Measurements from ENCODE around the gene MSI2.

GRCh38 chr17:57318913-57319312 lies 62.6 kb downstream of the MSI2 start:
- TF ChIP-seq FOXK2 (IDR thresholded peaks at IDR 0.05) (no peak), FOXM1 (IDR thresholded peaks at IDR 0.05; ENCODE audit: borderline replicate concordance) (no peak), SUZ12 (IDR thresholded peaks at IDR 0.05) (no peak), TARDBP (IDR thresholded peaks at IDR 0.05) (no peak), BHLHE40 (IDR thresholded peaks at IDR 0.05; ENCODE audit: borderline replicate concordance) (no peak), ELF4 (IDR thresholded peaks at IDR 0.05) (no peak), ZNF384 (IDR thresholded peaks at IDR 0.05) (no peak)

All from HEK293T (cell line).